WTC11 (cell line): ENCODE measurements around the gene ZP2.

Source experiments
- CTCF ChIP-seq: fragments of 200-600 bp; IDR thresholded peaks from 2 replicates; pipeline ENCODE4 v1.8.0; 2022; ENCODE audit warnings: antibody characterized with exemption
- ELF4 ChIP-seq: sonication (generic); formaldehyde crosslinking; IDR thresholded peaks from 2 replicates; pipeline ENCODE4 v1.8.1; 2022; ENCODE audit warnings: low read depth, mild to moderate bottlenecking, moderate library complexity, missing genetic modification reagents
- FOXJ3 ChIP-seq: sonication (generic); formaldehyde crosslinking; IDR thresholded peaks from 2 replicates; pipeline ENCODE4 v1.9.0; 2021; ENCODE audit warnings: missing genetic modification reagents, mild to moderate bottlenecking, borderline replicate concordance
- SP1 ChIP-seq: sonication (generic); formaldehyde crosslinking; conservative IDR thresholded peaks from 2 replicates; pipeline ENCODE4 v1.8.1; 2022; ENCODE audit warnings: missing genetic modification reagents

- TF ChIP-seq CTCF = no peak
- TF ChIP-seq ELF4 = no peak
- no peak for TF ChIP-seq SP1 (CRISPR knock-in tag)
- TF ChIP-seq FOXJ3 (CRISPR knock-in tag) = no peak
Measured at GRCh38 chr16:21179983-21180365, 31.4 kb downstream of the ZP2 start.
